HepG2 (cell line): ENCODE data around the gene ZKSCAN8. TPM values are rescaled to one million over a fixed set of nuclear protein-coding genes. Genes with fewer than 3 reads are reported as not detected.

Source experiments
- CAMTA2 ChIP-seq: sonication (generic); formaldehyde crosslinking; IDR thresholded peaks from 2 replicates; pipeline ENCODE4 v1.4.0; 2020; ENCODE audit warnings: mild to moderate bottlenecking, missing genetic modification reagents, borderline replicate concordance
- MAFG ChIP-seq: sonication (generic); formaldehyde crosslinking; IDR thresholded peaks from 2 replicates; pipeline ENCODE4 v1.5.1; 2020; ENCODE audit warnings: mild to moderate bottlenecking, missing genetic modification reagents
- MTA3 ChIP-seq: sonication (generic); formaldehyde crosslinking; IDR thresholded peaks from 2 replicates; pipeline ENCODE4 v1.4.0; 2020; ENCODE audit warnings: missing genetic modification reagents
- NFKBIZ ChIP-seq: IDR thresholded peaks from 2 replicates; pipeline ENCODE4 v1.6.1; 2018; ENCODE audit warnings: missing genetic modification reagents, missing compliant biosample characterization
- ONECUT2 ChIP-seq: sonication (generic); formaldehyde crosslinking; IDR thresholded peaks from 2 replicates; pipeline ENCODE4 v1.4.0; 2020; ENCODE audit warnings: missing genetic modification reagents
- PAX8 ChIP-seq: sonication (generic); formaldehyde crosslinking; IDR thresholded peaks from 2 replicates; pipeline ENCODE4 v1.8.0; 2022; ENCODE audit warnings: mild to moderate bottlenecking, missing genetic modification reagents, borderline replicate concordance
- POLR2AphosphoS5 ChIP-seq: IDR thresholded peaks from 2 replicates; pipeline ENCODE4 v1.6.1; 2012; ENCODE audit warnings: low read depth, low read length
- RBM22 ChIP-seq: fragments of 200-400 bp; formaldehyde crosslinking; optimal IDR thresholded peaks from 2 replicates; pipeline ENCODE3; 2017; ENCODE audit warnings: mild to moderate bottlenecking, low read length, moderate library complexity
- SYNCRIP ChIP-seq: fragments of 200-400 bp; formaldehyde crosslinking; IDR thresholded peaks from 2 replicates; pipeline ENCODE4 v1.6.1; 2018; ENCODE audit warnings: mild to moderate bottlenecking, low read depth, low read length; ENCODE audit not compliant: insufficient read depth
- TOE1 ChIP-seq: sonication (generic); formaldehyde crosslinking; IDR thresholded peaks from 2 replicates; pipeline ENCODE4 v1.4.0; 2020; ENCODE audit warnings: mild to moderate bottlenecking, missing genetic modification reagents
- ZMYM4 ChIP-seq: sonication (generic); formaldehyde crosslinking; IDR thresholded peaks from 2 replicates; pipeline ENCODE4 v1.8.1; 2023; ENCODE audit warnings: mild to moderate bottlenecking, missing genetic modification reagents
- ZNF101 ChIP-seq: sonication (generic); formaldehyde crosslinking; IDR thresholded peaks from 2 replicates; pipeline ENCODE4 v1.4.0; 2020; ENCODE audit warnings: mild to moderate bottlenecking, low read depth, missing genetic modification reagents, borderline replicate concordance
- ZNF282 ChIP-seq: fragments of 450-650 bp; IDR thresholded peaks from 2 replicates; pipeline ENCODE4 v1.6.1; 2018; ENCODE audit not compliant: partially characterized antibody
- ZNF34 ChIP-seq: sonication (generic); formaldehyde crosslinking; IDR thresholded peaks from 2 replicates; pipeline ENCODE4 v1.4.0; 2020; ENCODE audit warnings: mild to moderate bottlenecking, missing genetic modification reagents, borderline replicate concordance
- ZNF382 ChIP-seq: sonication (generic); formaldehyde crosslinking; IDR thresholded peaks from 2 replicates; pipeline ENCODE4 v1.5.0; 2020; ENCODE audit warnings: missing genetic modification reagents, mild to moderate bottlenecking, borderline replicate concordance
- ZNF781 ChIP-seq: sonication (generic); formaldehyde crosslinking; IDR thresholded peaks from 2 replicates; pipeline ENCODE4 v1.5.1; 2020; ENCODE audit warnings: borderline replicate concordance, mild to moderate bottlenecking, missing genetic modification reagents; ENCODE audit errors: not compliant biosample characterization
- polyA plus RNA-seq, 8 experiments: library from polyadenylated mRNA; depleted of rRNA in 3 of 8; stranded (reverse) in 7 of 8; unstranded in 1 of 8; fragments of >200 nt; fragmentation: Illumina TruSeq in 4 of 8; extraction: Trizol in 4 of 8; gene quantifications; 2 replicates each; pipeline versions ENCODE4 v1.2.1 to v1.2.3, GENCODE V29; 2011 to 2016; ENCODE audit warnings: low read depth in 4 of 8, missing spikeins in 1 of 8, mixed read lengths in 1 of 8; ENCODE audit not compliant: insufficient read depth in 1 of 8
- total RNA-seq, 5 experiments: library from RNA; depleted of rRNA; stranded (reverse); fragments of >200 nt; fragmentation: Illumina TruSeq; extraction: Trizol; gene quantifications; 2 replicates each; pipeline ENCODE4 v1.2.3, GENCODE V29; 2016; ENCODE audit warnings: low read depth in 1 of 5
- TF ChIP-seq, protein P1 (sequence below): sonication (generic); formaldehyde crosslinking; IDR thresholded peaks from 2 replicates; pipeline ENCODE4 v1.5.1; 2020; ENCODE audit warnings: mild to moderate bottlenecking, missing genetic modification reagents, borderline replicate concordance
- TF ChIP-seq, protein P2 (sequence below): sonication (generic); formaldehyde crosslinking; IDR thresholded peaks from 2 replicates; pipeline ENCODE4 v1.5.0; 2020; ENCODE audit warnings: mild to moderate bottlenecking, missing genetic modification reagents, borderline replicate concordance
- TF ChIP-seq, protein P3 (sequence below): sonication (generic); formaldehyde crosslinking; IDR thresholded peaks from 2 replicates; pipeline ENCODE4 v1.4.0; 2020; ENCODE audit warnings: missing genetic modification reagents

ZKSCAN8 gene
- total and polyA plus RNA-seq, 2 of the 13 experiments (the other 11 are each of a cell fraction or from before 2014, with no cell fraction given), result 12.4 to 20.9 TPM

DNA sequence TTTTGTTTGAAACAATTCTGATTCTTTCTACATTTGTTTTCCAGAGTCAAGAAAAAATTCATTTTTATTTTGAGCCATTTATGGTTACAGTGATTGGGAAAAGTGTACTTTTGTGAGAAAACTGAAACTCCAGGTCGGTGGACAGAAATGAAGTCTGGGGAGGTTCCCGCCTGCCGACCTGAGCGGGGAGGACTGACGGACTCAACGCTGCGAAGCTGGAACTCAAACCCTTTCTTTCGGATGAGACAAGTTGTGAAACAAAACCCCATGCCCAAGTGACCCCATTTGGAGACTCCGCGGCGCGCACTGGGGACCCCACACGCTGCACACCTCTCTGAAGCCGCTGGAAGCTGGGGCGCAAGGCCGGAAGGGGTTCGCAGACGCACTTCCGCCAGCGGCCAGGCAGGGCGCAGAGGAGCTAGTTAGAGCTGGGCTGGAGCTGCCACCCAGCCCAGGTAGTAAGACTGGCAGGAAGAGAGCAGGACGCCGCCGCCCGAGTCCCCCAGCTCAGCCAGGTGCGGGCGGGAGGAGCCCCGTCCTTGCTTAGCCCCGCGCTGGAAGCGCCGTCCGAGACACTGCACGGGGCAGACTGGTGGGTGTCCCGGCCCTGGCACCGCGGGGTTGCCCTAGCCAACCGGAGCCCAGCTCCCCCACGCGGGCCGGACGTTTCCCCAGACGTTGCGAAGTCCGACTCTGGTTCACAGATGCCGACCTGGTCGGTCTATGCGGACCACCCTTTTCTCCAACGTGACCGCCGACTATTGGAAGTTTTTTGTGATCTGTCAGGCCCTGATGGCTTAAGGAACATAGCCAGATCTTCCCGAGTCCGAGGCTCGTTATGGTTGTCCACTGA is 37.1 kb upstream of the ZKSCAN8 start (continued):
- TF ChIP-seq, protein P1, sequence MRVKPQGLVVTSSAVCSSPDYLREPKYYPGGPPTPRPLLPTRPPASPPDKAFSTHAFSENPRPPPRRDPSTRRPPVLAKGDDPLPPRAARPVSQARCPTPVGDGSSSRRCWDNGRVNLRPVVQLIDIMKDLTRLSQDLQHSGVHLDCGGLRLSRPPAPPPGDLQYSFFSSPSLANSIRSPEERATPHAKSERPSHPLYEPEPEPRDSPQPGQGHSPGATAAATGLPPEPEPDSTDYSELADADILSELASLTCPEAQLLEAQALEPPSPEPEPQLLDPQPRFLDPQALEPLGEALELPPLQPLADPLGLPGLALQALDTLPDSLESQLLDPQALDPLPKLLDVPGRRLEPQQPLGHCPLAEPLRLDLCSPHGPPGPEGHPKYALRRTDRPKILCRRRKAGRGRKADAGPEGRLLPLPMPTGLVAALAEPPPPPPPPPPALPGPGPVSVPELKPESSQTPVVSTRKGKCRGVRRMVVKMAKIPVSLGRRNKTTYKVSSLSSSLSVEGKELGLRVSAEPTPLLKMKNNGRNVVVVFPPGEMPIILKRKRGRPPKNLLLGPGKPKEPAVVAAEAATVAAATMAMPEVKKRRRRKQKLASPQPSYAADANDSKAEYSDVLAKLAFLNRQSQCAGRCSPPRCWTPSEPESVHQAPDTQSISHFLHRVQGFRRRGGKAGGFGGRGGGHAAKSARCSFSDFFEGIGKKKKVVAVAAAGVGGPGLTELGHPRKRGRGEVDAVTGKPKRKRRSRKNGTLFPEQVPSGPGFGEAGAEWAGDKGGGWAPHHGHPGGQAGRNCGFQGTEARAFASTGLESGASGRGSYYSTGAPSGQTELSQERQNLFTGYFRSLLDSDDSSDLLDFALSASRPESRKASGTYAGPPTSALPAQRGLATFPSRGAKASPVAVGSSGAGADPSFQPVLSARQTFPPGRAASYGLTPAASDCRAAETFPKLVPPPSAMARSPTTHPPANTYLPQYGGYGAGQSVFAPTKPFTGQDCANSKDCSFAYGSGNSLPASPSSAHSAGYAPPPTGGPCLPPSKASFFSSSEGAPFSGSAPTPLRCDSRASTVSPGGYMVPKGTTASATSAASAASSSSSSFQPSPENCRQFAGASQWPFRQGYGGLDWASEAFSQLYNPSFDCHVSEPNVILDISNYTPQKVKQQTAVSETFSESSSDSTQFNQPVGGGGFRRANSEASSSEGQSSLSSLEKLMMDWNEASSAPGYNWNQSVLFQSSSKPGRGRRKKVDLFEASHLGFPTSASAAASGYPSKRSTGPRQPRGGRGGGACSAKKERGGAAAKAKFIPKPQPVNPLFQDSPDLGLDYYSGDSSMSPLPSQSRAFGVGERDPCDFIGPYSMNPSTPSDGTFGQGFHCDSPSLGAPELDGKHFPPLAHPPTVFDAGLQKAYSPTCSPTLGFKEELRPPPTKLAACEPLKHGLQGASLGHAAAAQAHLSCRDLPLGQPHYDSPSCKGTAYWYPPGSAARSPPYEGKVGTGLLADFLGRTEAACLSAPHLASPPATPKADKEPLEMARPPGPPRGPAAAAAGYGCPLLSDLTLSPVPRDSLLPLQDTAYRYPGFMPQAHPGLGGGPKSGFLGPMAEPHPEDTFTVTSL, result peak; percentile 82; the same call in 1 of the 2 replicates
- TF ChIP-seq MAFG (peak; percentile 56; the same call in 1 of the 2 replicates), ZNF382 (no peak), ZMYM4 (CRISPR knock-in tag) (peak; percentile 90), ZNF34 (CRISPR knock-in tag) (peak; percentile 77; the same call in 1 of the 2 replicates), ZNF781 (CRISPR knock-in tag) (peak; percentile 95), PAX8 (CRISPR knock-in tag) (0 out of 2 replicates have a peak, but pooled peaks have one; percentile 78), MTA3 (no peak), TOE1 (CRISPR knock-in tag) (peak; percentile 88; the same call in 1 of the 2 replicates), SYNCRIP (no peak), ZNF282 (no peak), POLR2AphosphoS5 (peak; percentile 94), ONECUT2 (CRISPR knock-in tag) (no peak), RBM22 (peak; percentile 42), NFKBIZ (CRISPR knock-in tag) (0 out of 2 replicates have a peak, but pooled peaks have one; percentile 65), CAMTA2 (CRISPR knock-in tag) (no peak), ZNF101 (CRISPR knock-in tag) (no peak)
- TF ChIP-seq, protein P2, sequence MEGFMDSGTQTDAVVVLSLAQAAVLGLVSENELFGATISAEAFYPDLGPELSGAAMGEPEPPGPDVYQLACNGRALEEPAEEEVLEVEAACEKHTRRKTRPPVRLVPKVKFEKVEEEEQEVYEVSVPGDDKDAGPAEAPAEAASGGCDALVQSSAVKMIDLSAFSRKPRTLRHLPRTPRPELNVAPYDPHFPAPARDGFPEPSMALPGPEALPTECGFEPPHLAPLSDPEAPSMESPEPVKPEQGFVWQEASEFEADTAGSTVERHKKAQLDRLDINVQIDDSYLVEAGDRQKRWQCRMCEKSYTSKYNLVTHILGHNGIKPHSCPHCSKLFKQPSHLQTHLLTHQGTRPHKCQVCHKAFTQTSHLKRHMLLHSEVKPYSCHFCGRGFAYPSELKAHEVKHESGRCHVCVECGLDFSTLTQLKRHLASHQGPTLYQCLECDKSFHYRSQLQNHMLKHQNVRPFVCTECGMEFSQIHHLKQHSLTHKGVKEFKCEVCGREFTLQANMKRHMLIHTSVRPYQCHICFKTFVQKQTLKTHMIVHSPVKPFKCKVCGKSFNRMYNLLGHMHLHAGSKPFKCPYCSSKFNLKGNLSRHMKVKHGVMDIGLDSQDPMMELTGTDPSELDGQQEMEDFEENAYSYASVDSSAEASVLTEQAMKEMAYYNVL (CRISPR knock-in tag), result peak; percentile 81; the same call in 1 of the 2 replicates
- TF ChIP-seq, protein P3, sequence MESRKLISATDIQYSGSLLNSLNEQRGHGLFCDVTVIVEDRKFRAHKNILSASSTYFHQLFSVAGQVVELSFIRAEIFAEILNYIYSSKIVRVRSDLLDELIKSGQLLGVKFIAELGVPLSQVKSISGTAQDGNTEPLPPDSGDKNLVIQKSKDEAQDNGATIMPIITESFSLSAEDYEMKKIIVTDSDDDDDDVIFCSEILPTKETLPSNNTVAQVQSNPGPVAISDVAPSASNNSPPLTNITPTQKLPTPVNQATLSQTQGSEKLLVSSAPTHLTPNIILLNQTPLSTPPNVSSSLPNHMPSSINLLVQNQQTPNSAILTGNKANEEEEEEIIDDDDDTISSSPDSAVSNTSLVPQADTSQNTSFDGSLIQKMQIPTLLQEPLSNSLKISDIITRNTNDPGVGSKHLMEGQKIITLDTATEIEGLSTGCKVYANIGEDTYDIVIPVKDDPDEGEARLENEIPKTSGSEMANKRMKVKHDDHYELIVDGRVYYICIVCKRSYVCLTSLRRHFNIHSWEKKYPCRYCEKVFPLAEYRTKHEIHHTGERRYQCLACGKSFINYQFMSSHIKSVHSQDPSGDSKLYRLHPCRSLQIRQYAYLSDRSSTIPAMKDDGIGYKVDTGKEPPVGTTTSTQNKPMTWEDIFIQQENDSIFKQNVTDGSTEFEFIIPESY, result peak; percentile 51; the same call in 1 of the 2 replicates
